COLO668 (cell line): ENCODE measurements around the gene IFNG.

Experiments
- DNase-seq: peaks from one replicate; lab custom pipeline; 2025; ENCODE audit not compliant: unreplicated experiment; lab: John Stamatoyannopoulos, UW

IFNG gene

GRCh38 chr12:68118096-68118755, 41.3 kb downstream of the IFNG start:
- DNase-seq: no peak

- DNase-seq: no peak
Observed at GRCh38 chr12:68117661-68118060, 41.9 kb downstream of the IFNG start.

- no peak for DNase-seq
Observed at GRCh38 chr12:68115281-68115680, 44.3 kb downstream of the IFNG start.

GRCh38 chr12:68114606-68115005, 44.9 kb downstream of the IFNG start:
- no peak for DNase-seq

- peak; percentile 37 for DNase-seq
Observed at GRCh38 chr12:68113644-68114043, 45.9 kb downstream of the IFNG start.

- no peak for DNase-seq
Observed at GRCh38 chr12:68111995-68112394, 47.5 kb downstream of the IFNG start.

- DNase-seq: peak; percentile 47
Observed at GRCh38 chr12:68109444-68110217, 49.9 kb downstream of the IFNG start.

- no peak for DNase-seq
Observed at GRCh38 chr12:68109001-68109400, 50.5 kb downstream of the IFNG start.

- no peak for DNase-seq
Observed at GRCh38 chr12:68106660-68107059, 52.9 kb downstream of the IFNG start.

- DNase-seq: no peak
Observed at GRCh38 chr12:68106160-68106559, 53.4 kb downstream of the IFNG start.
